GM21381 (cell line): ENCODE measurements around the gene TMEM115.

ENCODE experiments used
- ATAC-seq: cut with Tn5 transposase; IDR thresholded peaks from one replicate; pipeline ENCODE4 v1.9.1; 2021; ENCODE audit warnings: mild to moderate bottlenecking, moderate library complexity; ENCODE audit not compliant: unreplicated experiment

The TMEM115 gene

GRCh38 chr3:50353245-50354004 lies 5.9 kb downstream of the TMEM115 start:
- ATAC-seq, result no peak

DNA sequence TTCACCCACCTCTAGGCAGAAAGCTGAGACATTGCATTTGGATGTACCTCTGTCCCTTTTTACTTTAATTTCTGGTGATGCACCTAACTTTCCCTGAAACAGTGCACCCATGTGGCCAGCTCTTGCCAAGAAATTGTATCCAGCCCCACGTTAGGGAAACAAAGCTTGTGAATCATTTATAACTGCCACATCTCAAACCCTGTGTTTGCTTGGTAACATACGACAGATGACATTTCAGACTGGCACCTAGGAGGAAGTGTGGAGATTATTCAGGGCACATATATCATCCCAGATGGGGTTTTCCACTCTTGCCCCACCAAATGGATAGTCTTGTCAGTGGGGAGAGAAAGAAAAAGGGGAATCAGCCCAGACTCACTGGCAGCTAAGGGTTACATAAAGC lies 6.5 kb downstream of the TMEM115 start:
- ATAC-seq, result no peak

DNA sequence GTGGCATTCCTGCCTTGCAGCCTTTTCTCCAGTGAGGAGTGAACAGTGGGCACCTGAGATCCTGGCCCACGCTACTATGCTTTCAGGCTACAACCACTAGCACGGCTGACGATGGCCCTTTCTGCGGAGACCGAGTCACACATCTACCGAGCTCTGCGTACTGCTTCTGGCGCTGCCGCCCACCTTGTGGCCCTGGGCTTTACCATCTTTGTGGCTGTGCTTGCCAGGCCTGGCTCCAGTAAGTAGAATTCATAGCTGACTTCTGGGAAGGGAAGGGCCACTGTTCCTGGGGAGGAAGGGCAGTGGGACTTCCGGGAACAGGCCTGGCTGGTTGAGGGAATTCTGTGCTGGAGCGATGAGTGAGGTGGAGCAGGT lies 8.0 kb downstream of the TMEM115 start:
- ATAC-seq, result no peak

DNA sequence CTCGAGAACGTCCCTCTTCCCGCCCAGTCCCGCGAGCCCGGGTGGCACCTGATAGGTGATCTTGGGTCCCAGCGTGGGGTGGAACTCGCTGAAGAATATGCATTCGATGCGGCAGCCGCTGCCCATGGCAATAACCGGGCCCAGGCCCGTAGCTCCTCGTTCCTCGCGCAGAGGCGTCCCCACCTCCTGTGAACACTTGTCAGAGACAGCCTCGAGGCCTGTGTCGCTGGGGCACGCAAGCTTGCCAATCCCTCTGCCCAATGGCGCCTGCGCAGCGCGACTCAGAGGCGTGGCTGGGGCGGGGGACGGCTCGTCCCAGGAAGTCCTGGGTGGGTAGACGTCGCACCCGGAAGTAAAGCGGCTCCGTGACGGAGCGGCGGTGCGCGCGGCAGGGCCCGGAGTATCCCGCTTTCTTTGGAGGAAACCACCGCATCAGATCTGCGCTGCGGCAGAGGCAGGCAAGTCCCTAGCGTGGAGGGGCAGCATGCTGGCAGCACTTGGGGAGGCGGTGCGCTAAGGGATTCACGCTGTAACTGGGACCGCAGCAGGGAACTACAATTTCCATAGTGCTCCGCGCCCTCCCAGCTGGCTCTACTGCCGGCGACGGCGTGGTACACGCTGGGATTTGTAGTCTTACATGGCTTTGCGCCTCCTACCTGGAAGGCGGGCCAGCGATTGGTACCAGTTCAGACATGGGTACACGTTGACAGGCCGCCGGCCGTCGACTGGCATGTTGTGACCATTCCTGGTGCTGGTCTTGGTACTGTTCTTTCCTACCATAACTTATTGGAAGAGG lies 8.6 kb downstream of the TMEM115 start, which contains the start of the genes CYB561D2 and NPRL2:
TSS of gene CYB561D2 (plus strand) at position 336 of the 796 bp plus-strand sequence. CDS start 572 bp downstream, outside the sequence.
TSS of gene NPRL2 (minus strand) at position 249 of the 796 bp plus-strand sequence. CDS start at position 126, 123 bp downstream.
- ATAC-seq, result peak; percentile 81

DNA sequence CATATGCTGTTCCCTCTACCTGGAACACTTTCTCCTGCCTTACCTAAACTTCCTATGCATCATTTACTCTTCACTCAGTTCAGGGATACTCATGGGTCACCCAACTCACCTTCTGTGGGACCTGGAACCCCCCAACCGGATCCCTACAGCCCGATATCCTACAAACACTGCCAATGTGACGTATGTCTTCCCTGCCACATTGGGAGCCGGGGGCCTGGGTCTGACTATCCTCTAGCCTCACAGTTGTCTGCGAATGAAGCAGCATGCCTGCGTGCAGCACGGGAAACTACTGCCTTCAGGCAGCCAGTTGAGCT lies 9.2 kb downstream of the TMEM115 start:
- no peak for ATAC-seq

DNA sequence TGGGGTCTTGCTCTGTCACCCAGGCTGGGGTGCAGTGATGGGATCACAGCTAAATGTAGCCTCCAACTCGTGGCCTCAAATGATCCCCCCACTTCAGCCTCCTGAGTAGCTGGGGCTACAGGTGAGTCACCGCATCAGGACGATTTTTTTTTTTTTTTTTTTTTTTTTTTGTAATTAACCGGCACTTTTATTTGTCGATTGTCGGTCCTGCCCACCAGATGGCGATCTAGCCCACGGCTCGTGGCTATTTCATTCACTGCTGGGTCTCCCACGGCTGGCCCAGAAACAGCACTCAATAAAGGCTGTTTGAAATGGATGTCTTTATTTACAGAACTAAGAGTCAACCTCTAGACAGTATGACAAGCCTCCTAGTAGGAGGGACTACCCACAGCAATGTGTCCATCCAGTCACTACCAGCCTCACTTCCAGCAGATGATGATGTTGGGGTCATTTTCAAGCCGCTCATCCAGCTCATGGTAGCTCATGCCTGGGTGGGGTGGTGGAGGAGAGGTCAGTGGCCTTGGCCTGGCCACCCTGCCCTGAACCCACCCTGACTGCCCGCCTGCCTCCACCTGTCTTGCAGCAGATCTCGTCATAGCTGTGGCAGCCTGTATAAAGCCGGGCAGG lies 12.0 kb downstream of the TMEM115 start:
- no peak for ATAC-seq

GRCh38 chr3:50345586-50346234 lies 13.6 kb downstream of the TMEM115 start, which contains the start of gene ZMYND10:
ZMYND10 (minus strand) TSS chr3:50345732; CDS start chr3:50345579, 153 bp downstream.
- ATAC-seq, result no peak

DNA sequence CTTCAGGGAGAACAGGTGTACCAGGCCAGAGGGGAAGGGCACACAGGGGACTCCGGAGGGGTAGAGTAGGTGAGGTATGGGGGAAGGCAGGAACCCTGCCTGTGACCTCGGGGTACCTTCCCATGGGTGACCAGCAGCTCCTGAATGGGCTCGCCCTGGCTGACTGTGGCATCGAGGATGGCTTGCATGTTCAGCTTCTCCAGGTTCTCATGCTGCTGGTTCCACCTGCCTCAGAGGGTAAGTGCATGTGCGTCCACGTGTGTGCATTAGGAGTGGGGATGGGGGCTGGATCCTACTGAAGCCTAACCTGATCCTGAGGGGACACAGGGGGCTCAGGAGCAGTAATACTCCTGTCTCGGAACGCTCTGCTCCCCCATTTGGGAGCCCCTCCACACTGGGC lies 14.3 kb downstream of the TMEM115 start:
- ATAC-seq, result no peak

- ATAC-seq, result no peak
These were observed 16.3 kb downstream of the TMEM115 start for GRCh38 chr3:50342813-50343633.

DNA sequence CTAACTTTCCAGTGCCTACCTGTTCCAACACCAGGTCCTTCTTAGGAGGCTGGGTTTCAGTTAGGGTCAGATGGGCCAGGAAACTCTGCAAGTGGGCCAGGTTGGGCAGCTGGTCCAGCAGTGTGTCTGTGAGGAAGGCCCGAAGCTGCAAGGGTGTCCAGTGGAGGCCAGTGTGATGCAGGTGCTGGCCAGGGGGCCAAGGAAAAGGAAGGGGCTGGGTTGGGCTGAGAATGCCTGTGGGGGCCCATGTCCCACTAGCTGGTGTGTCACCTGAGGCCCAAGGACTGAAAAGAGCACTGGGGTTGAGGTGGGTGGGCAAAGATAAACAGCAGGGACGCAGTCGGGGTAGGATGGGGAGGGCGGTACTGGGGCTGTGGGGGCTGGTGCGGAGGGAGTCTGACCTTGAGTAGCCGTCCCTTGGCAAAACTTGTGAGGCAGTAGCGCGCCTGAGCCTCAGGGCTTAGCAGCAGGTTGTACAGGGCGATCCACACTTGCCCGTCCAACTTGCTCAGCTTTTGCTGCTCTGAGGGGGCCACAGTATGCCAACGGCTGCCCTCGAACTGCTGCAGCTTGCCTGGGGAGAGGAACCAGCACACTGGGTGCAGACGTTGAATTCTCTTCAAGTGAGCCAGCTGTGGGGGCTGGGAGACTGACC lies 17.2 kb downstream of the TMEM115 start:
- ATAC-seq, result no peak

- no peak for ATAC-seq
These were observed 17.8 kb downstream of the TMEM115 start for GRCh38 chr3:50341537-50341936.

DNA sequence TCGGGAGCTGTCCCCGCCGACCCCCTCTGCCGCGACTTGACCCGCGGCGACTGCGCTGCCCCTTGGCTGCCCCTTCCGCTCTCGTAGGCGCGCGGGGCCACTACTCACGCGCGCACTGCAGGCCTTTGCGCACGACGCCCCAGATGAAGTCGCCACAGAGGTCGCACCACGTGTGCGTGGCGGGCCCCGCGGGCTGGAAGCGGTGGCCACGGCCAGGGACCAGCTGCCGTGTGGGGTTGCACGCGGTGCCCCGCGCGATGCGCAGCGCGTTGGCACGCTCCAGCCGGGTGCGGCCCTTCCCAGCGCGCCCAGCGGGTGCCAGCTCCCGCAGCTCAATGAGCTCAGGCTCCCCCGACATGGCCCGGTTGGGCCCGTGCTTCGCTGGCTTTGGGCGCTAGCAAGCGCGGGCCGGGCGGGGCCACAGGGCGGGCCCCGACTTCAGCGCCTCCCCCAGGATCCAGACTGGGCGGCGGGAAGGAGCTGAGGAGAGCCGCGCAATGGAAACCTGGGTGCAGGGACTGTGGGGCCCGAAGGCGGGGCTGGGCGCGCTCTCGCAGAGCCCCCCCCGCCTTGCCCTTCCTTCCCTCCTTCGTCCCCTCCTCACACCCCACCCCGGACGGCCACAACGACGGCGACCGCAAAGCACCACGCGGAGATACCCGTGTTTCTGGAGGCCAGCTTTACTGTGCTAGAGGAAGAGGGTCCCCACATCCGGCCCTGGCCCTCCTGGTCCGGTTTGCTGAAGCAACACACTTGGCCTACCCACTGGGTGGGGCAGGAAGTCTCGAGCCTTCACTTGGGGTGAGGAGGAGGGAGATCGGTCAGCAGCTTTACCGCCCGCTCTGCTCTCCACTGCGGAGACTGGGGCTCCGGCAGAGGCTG lies 18.6 kb downstream of the TMEM115 start, which contains the start of gene RASSF1:
TSS of gene RASSF1 (minus strand) at position 389 of the 882 bp plus-strand sequence. CDS start at position 358, 31 bp downstream.
- no peak for ATAC-seq

GRCh38 chr3:50340147-50340447 lies 19.2 kb downstream of the TMEM115 start:
- ATAC-seq, result no peak

DNA sequence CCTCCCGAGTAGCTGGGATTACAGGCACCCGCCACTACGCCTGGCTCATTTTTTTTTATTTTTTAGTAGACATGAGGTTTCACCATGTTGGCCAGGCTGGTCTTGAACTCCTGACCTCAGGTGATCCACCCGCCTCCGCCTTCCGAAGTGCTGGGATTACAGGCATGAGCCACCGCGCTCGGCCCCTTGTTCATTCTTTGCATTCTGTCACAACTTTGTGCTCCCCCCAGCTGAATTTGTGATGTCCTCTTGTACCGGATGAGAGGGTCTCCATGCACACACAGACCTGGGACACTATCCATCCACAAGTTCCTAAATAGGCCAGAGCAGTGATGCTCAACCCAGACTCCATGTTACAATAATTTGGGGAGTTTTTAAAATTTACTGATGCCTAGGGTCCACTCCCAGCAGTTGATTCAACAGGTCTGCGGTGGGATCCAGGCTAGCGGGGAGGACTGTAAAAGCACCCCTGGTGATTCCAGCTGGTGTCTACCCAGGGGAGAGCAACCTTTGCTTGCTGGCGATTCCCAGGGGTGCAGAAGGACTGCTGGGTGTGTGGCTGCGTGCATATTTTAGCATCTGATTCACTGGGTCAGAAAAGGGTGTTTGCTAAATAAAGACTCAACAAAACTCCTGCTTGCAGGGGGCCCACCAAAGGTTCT lies 19.7 kb downstream of the TMEM115 start:
- ATAC-seq, result no peak

DNA sequence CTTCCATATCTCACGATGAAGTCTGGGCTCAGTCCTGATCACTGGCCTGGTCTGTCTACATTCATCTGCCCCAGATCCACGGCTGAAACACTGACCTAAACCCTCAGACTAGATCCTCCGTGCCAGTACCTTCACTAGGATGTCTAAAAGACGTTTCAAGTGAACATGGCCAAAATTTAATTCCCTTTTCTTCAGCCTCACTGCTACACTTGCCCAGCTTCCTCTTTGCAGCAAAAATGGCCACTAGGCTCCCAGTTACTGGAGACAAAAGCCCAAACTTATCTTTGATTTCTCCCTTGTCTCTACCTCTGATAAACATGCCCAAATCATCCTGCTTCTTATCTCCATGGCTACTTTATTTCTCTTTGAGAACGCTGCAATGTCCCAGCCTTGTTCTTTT lies 20.4 kb downstream of the TMEM115 start:
- no peak for ATAC-seq

DNA sequence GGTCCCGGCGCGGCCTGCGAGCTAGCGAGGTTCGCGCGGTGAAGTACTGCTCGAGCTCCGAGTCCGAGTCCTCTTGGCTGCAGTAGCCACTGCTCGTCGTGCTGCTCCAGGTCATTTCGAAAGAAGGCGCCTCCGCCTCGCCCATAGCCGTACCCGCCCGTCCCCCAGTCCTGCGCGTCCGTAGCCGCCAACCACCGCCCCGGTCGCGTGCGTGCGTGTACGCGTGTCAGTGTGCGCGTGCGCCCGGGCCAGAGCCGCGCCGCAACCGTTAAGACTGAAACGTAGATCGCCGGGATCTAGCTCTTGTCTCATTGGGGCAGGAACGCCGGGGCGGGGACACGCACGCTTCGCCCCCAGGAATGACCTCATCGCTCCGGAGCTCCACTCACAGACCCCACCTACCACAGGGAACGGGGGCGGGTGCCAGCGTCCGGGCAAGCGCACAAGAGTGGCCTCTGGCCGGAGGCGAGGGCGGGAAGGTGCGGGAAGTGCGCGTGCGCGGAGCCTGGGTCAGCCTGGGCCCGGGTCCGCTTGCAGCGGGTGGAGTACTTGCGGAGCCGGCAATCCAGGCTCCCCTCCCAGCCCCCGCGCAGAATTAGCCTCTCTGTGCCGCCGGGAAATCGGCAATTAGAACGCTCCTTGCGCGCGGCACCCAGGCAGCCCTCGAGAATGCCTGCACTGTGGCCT lies 22.0 kb downstream of the TMEM115 start:
- ATAC-seq, result peak; percentile 77

GRCh38 chr3:50336452-50337174 lies 22.7 kb downstream of the TMEM115 start:
- ATAC-seq, result peak; percentile 27
